ENCODE measurements around the gene SPP1.

GRCh38 chr4:87973283-87974169 is 2.0 kb upstream of the SPP1 start:
- TF ChIP-seq CTCF (IDR thresholded peaks at IDR 0.05; ENCODE audit: borderline replicate concordance, extremely low read depth, low read length, poor library complexity, severe bottlenecking) (peak; percentile 86), EZH2 (IDR thresholded peaks at IDR 0.05; ENCODE audit: borderline replicate concordance, low read depth, low read length, severe bottlenecking) (no peak)
